ENCODE data around the gene OSBPL9.

DNA sequence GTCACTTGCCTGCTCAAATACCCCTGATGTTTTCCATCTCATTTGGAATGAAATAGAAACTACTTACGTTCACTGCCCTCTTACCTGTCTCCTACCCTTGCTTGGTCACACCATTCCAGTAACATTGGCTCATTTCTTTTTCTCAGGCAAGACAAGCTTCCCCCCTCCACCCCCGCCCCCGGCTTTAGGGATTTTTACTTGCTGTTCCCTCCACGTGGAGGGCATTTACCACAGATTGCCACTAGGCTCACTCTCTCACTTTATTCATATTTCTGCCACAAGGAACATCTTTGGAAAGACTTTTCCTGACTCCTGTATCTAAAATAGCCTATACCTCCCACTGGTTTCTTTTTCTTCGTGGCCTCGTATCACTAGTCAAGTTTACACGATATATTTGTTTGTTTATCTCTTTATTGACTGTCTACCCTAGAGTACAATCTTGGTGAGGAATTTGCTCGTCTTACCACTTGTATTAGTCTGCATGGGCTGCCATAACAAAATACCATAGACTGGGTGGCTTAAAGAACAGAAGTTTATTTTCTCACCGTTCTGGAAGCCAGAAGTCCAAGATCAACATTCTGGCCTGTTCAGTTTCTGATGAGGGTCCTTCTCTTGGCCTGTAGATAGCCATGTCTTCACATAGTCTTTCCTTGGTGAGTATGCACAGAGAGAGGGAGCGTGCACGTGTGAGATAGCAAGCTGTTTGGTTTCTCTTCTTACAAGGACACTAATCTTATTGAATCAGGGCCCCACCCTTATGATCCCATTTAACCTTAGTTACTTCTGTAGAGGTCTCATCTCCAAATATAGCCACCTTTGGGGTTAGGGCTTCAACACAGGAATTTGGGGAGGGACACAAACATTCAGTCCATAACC, 135.4 kb downstream of the OSBPL9 start:
- TF ChIP-seq GABPA (IDR thresholded peaks at IDR 0.05; ENCODE audit: low read depth) (no peak), POLR2AphosphoS5 (IDR thresholded peaks at IDR 0.05; ENCODE audit: low read depth) (no peak), SPI1 (IDR thresholded peaks at IDR 0.05; ENCODE audit: borderline replicate concordance, low read depth) (no peak)
- TF ChIP-seq, protein P1, sequence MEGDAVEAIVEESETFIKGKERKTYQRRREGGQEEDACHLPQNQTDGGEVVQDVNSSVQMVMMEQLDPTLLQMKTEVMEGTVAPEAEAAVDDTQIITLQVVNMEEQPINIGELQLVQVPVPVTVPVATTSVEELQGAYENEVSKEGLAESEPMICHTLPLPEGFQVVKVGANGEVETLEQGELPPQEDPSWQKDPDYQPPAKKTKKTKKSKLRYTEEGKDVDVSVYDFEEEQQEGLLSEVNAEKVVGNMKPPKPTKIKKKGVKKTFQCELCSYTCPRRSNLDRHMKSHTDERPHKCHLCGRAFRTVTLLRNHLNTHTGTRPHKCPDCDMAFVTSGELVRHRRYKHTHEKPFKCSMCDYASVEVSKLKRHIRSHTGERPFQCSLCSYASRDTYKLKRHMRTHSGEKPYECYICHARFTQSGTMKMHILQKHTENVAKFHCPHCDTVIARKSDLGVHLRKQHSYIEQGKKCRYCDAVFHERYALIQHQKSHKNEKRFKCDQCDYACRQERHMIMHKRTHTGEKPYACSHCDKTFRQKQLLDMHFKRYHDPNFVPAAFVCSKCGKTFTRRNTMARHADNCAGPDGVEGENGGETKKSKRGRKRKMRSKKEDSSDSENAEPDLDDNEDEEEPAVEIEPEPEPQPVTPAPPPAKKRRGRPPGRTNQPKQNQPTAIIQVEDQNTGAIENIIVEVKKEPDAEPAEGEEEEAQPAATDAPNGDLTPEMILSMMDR (IDR thresholded peaks at IDR 0.05; ENCODE audit: insufficient read depth, low read length) = no peak
- TF ChIP-seq, protein P2, sequence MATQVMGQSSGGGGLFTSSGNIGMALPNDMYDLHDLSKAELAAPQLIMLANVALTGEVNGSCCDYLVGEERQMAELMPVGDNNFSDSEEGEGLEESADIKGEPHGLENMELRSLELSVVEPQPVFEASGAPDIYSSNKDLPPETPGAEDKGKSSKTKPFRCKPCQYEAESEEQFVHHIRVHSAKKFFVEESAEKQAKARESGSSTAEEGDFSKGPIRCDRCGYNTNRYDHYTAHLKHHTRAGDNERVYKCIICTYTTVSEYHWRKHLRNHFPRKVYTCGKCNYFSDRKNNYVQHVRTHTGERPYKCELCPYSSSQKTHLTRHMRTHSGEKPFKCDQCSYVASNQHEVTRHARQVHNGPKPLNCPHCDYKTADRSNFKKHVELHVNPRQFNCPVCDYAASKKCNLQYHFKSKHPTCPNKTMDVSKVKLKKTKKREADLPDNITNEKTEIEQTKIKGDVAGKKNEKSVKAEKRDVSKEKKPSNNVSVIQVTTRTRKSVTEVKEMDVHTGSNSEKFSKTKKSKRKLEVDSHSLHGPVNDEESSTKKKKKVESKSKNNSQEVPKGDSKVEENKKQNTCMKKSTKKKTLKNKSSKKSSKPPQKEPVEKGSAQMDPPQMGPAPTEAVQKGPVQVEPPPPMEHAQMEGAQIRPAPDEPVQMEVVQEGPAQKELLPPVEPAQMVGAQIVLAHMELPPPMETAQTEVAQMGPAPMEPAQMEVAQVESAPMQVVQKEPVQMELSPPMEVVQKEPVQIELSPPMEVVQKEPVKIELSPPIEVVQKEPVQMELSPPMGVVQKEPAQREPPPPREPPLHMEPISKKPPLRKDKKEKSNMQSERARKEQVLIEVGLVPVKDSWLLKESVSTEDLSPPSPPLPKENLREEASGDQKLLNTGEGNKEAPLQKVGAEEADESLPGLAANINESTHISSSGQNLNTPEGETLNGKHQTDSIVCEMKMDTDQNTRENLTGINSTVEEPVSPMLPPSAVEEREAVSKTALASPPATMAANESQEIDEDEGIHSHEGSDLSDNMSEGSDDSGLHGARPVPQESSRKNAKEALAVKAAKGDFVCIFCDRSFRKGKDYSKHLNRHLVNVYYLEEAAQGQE (IDR thresholded peaks at IDR 0.05; ENCODE audit: insufficient replicate concordance, low read depth) = no peak
